Measurements from ENCODE around the gene UQCRHL.

The UQCRHL gene

GRCh38 chr1:15799004-15799867 is 8.2 kb downstream of the UQCRHL start:
- DNase-seq: peak in 16 of 51 donors; percentile 15 to 63 (median 32)

GRCh38 chr1:15797614-15798390 is 9.6 kb downstream of the UQCRHL start:
- no peak for DNase-seq

- no peak for DNase-seq
These were observed 11.4 kb downstream of the UQCRHL start for GRCh38 chr1:15796086-15796462.

- no peak for DNase-seq
These were observed 18.7 kb downstream of the UQCRHL start for GRCh38 chr1:15788624-15789301.

- DNase-seq: no peak
These were observed 20.9 kb downstream of the UQCRHL start for GRCh38 chr1:15786581-15786980.

GRCh38 chr1:15785683-15786082 is 21.8 kb downstream of the UQCRHL start:
- no peak for DNase-seq

GRCh38 chr1:15777909-15778707 is 29.3 kb downstream of the UQCRHL start:
- DNase-seq: no peak

- no peak for DNase-seq
These were observed 31.7 kb downstream of the UQCRHL start for GRCh38 chr1:15775706-15776105.

GRCh38 chr1:15771836-15772515 is 35.5 kb downstream of the UQCRHL start:
- DNase-seq: no peak

GRCh38 chr1:15770313-15770962 is 37.0 kb downstream of the UQCRHL start:
- no peak for DNase-seq

- no peak for DNase-seq
These were observed 39.1 kb downstream of the UQCRHL start for GRCh38 chr1:15768388-15768787.

GRCh38 chr1:15767941-15768340 is 39.5 kb downstream of the UQCRHL start:
- DNase-seq: no peak

GRCh38 chr1:15765495-15766194 is 41.8 kb downstream of the UQCRHL start:
- DNase-seq: peak in 3 of 51 donors; percentile 7 to 30 (median 28)

- no peak for DNase-seq
These were observed 42.6 kb downstream of the UQCRHL start for GRCh38 chr1:15764890-15765289.

- no peak for DNase-seq
These were observed 43.1 kb downstream of the UQCRHL start for GRCh38 chr1:15764269-15764764.

- DNase-seq: no peak
These were observed 44.9 kb downstream of the UQCRHL start for GRCh38 chr1:15762546-15762945.

GRCh38 chr1:15761366-15762128 is 45.9 kb downstream of the UQCRHL start:
- no peak for DNase-seq

- no peak for DNase-seq
These were observed 46.8 kb downstream of the UQCRHL start for GRCh38 chr1:15760520-15761211.
